ENCODE results near the gene UBA1. TPM values are rescaled to one million over a fixed set of nuclear protein-coding genes. Genes with fewer than 3 reads are reported as not detected.
A peak's percentile ranks its signal among the peaks of the same experiment; 100 is the strongest.

Gene UBA1
- total RNA-seq, 3 donors from 2014 or later: 160 to 198 (median 172) TPM

- Histone ChIP-seq H3K36me3 (ENCODE audit: low read depth) (no peaks in the 10 kb centered on the region), H3K4me1 (ENCODE audit: low read depth) (peaks cover 4% of the 10 kb centered on the region), H3K4me3 (no peak overlapping the region), H3K9me3 (no peaks in the 10 kb centered on the region)
- peak in 1 of 3 donors; percentile 57 for DNase-seq
- ATAC-seq: peak; percentile 22
- TF ChIP-seq CTCF (IDR thresholded peaks at IDR 0.05): no peak
- intact Hi-C loops (cut with DNase I, micrococcal nuclease): no loop called here
Measured at GRCh38 chrX:47217121-47217851, 23.7 kb downstream of the UBA1 start.

DNA sequence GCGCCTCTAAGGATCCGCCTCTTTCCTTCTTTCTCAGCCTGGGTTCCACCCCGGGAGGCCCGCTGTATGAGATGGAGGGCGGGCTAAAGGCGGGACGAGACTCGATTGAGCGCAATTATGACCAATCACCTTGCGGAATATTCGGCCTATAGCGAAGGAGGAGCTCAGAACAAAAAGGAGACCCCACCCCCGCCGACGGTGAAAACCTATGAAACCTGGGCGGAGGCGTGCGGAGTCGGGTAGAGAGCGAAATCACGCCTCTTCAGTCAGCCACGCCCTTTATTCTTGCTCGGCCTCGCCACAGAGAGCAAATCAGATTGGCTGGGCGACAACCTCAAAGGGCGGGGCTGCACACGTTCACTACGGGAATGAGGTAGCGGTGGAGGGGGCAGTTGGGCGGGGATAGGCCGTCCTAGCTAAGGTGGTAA is 24.2 kb downstream of the UBA1 start:
- H3K36me3 ChIP-seq (ENCODE audit: low read depth): no peaks in the 10 kb centered on the region
- peaks cover 4% of the 10 kb centered on the region for H3K4me1 ChIP-seq (ENCODE audit: low read depth)
- intact Hi-C loops (cut with DNase I, micrococcal nuclease): no loop called here
- ATAC-seq (peak; percentile 87), DNase-seq (peak; percentile 93 to 99 (median 96))
- no peak for TF ChIP-seq CTCF (IDR thresholded peaks at IDR 0.05)
- no peaks in the 10 kb centered on the region for H3K9me3 ChIP-seq
- H3K4me3 ChIP-seq: no peak overlapping the region

- intact Hi-C loops (cut with DNase I, micrococcal nuclease): no loop called here
Measured at GRCh38 chrX:47218280-47218919, 24.8 kb downstream of the UBA1 start, which contains the start of gene CDK16. TSS of gene CDK16 (plus strand) at chrX:47218681. CDS start at chrX:47223558, 4,877 bp downstream.

GRCh38 chrX:47218920-47219815 is 25.5 kb downstream of the UBA1 start:
- Histone ChIP-seq H3K4me3 (peak overlapping the region; percentile 83), H3K36me3 (ENCODE audit: low read depth) (peaks cover 4% of the 10 kb centered on the region), H3K4me1 (ENCODE audit: low read depth) (peaks cover 4% of the 10 kb centered on the region), H3K9me3 (no peaks in the 10 kb centered on the region)
- intact Hi-C loops (cut with DNase I, micrococcal nuclease): no loop called here
- no peak for TF ChIP-seq CTCF (IDR thresholded peaks at IDR 0.05)
- peak; percentile 63 to 83 (median 79) for DNase-seq
- peak; percentile 5 for ATAC-seq

More at GRCh38 chrX:47218280-47218919, 24.8 kb downstream of the UBA1 start, which contains the start of gene CDK16:
- Histone ChIP-seq H3K4me3 (peak within 1 kb of the TSS; percentile 83), H3K9me3 (no peaks in the 10 kb centered on the region), H3K4me1 (ENCODE audit: low read depth) (peaks cover 4% of the 10 kb centered on the region), H3K36me3 (ENCODE audit: low read depth) (peaks cover 2% of the 10 kb centered on the region)
- peak; percentile 68 to 90 (median 81) for DNase-seq
- no peak for TF ChIP-seq CTCF (IDR thresholded peaks at IDR 0.05)
- ATAC-seq: peak; percentile 76

DNA sequence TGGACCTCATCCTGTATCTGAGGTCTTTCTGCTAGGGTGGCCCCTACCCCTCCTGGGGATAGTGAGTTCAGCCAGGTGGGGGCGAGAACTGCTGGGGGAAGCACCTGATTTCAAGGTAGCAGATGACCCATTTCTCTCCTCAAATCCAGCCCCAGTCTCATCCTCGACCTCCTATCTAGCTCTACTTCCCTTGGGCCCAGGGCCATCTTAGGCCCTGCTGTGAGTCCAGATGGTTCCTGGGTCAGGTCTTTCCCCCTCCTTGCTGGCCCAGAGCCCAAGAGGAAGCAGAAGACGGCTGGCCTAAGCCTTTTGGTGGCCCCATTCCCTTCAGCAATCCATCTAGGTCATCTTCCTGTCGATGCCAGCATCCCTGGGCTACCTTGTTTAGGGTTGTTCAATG is 28.1 kb downstream of the UBA1 start:
- DNase-seq (no peak), ATAC-seq (no peak)
- Histone ChIP-seq H3K9me3 (no peaks in the 10 kb centered on the region), H3K36me3 (ENCODE audit: low read depth) (peaks cover 4% of the 10 kb centered on the region), H3K4me3 (no peak overlapping the region), H3K4me1 (ENCODE audit: low read depth) (peaks cover 4% of the 10 kb centered on the region)
- intact Hi-C loops (cut with DNase I, micrococcal nuclease): no loop called here
- no peak for TF ChIP-seq CTCF (IDR thresholded peaks at IDR 0.05)

All from mucosa of descending colon (tissue), 3 donors.